Stimulated activated CD4-positive, alpha-beta T cell treated with anti-CD3 and anti-CD28 coated beads, Interleukin-2, amount 100 ng/mL, for 24 hours (primary cell): ENCODE measurements around the gene SEMA4B.
"Not testable (repeated sequence)": the region's sequence is repeated elsewhere in the genome, so short reads cannot be mapped to it uniquely, and the experiment has no call there.

ENCODE experiments used
- DNase-seq, 2 donors: peaks; one replicate each; pipeline ENCODE4 v3.0.0-alpha.2; 2020

Gene SEMA4B

GRCh38 chr15:90265271-90266060, 64.3 kb downstream of the SEMA4B start, which contains the start of gene NGRN:
TSS of gene NGRN (plus strand) at chr15:90265672. CDS start at chr15:90265713, 41 bp downstream.
- peak; percentile 93 to 94 for DNase-seq

- peak; percentile 55 to 68 for DNase-seq
Observed at GRCh38 chr15:90266061-90266431, 64.9 kb downstream of the SEMA4B start.

GRCh38 chr15:90266485-90266884, 65.4 kb downstream of the SEMA4B start:
- DNase-seq = peak; percentile 27 to 37

GRCh38 chr15:90268415-90268814, 67.3 kb downstream of the SEMA4B start:
- no peak for DNase-seq

- DNase-seq = no peak
Observed at GRCh38 chr15:90270502-90271150, 69.5 kb downstream of the SEMA4B start.

- DNase-seq = no peak
Observed at GRCh38 chr15:90271459-90272166, 70.5 kb downstream of the SEMA4B start.

GRCh38 chr15:90278467-90278866, 77.3 kb downstream of the SEMA4B start:
- DNase-seq = not testable (repeated sequence)
